Measurements from ENCODE around the gene NEMP1.
"Not testable (repeated sequence)": the region's sequence is repeated elsewhere in the genome, so short reads cannot be mapped to it uniquely, and the experiment has no call there.

The NEMP1 gene, protein sequence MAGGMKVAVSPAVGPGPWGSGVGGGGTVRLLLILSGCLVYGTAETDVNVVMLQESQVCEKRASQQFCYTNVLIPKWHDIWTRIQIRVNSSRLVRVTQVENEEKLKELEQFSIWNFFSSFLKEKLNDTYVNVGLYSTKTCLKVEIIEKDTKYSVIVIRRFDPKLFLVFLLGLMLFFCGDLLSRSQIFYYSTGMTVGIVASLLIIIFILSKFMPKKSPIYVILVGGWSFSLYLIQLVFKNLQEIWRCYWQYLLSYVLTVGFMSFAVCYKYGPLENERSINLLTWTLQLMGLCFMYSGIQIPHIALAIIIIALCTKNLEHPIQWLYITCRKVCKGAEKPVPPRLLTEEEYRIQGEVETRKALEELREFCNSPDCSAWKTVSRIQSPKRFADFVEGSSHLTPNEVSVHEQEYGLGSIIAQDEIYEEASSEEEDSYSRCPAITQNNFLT

DNA sequence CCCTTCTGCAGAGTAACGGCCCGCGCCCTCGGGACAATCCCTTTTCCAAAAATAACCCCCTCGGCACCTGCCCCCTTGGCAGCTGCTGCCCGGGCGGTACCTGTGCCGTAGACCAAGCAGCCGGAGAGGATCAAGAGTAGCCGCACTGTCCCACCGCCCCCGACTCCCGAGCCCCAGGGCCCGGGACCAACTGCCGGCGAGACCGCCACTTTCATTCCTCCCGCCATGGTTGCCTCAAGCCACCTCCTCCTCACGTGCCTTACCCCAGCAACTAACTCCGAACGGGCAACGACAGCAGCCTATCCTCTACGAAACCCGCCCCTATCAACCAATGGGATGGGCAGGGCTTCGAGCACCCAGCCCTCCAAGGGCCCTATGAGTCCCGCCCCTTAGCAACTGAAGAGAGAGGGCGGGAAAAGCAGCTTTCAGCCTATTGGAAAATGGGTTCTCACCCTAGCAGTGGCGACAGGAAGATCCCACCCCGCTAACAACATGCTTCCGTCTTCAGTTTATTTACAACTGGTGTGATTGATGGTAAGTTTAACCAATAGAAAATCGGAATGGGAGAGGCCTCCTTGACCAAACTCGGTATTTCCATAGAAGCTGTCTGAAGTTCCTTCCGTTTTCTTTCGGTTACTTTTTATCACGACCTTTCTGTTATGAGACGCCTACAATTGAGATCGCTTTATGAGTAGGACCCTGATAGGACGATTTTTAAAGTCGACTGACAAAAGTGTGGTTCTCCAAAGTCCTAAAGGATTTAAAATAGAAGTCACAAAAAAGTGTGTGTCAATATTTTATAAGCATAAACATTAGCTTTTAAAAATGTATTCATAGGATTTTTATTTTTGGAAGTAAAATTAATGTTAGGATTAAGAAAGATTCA is at the start of gene NEMP1:
Gene NEMP1, minus strand, starts transcription at position 273 of the 886 bp plus-strand sequence. Its CDS starts 46 bp downstream, at position 227.
- peak; percentile 89 to 96 for DNase-seq (ENCODE audit: extremely low read depth in 1 of 2, low read depth in 1 of 2)

DNA sequence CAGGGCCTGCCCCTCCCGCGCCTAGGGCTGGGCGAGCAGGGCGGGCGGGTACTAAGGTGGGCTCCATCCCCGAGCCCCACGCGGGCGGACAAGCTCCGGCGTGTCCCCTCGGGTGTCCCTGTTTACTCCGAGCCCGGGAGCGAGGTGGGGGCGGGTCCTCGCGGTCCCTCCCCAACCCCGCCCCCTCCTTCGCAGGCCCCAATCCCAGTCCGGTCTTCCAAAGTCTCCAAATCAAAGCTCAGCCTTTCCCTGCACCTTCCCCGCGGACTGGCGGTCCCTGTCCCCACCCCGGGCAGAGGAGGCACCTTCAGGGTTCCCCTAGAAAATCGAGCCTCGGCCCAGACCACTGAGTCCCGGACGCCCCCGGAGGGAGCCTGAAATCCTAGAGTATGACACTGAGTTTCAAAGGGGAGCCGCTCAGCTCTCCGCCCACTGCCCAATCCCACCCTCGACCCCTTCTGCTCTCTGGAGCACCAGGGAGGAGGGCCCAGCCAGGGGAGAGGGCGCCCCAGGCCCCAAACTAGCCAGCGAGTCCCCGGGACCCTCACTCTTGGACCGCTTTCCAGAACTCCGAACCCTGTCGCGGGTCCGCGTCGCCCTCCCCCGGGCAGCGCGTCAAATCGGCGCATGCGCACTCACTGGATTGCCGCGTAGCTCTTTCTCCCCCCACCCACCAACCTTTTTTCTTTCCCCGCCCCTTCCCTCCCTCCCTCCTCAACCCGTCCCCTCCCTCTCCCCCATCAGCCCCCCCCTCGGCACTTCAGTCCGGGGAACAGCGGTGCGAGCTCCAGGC is 49.3 kb upstream of the NEMP1 start, which contains the start of gene LRP1:
Gene LRP1, plus strand, starts transcription at position 758 of the 793 bp plus-strand sequence. CDS start 482 bp downstream, outside the sequence.
- DNase-seq (ENCODE audit: extremely low read depth in 1 of 2, low read depth in 1 of 2): peak in 1 of 2 donors; percentile 39

DNA sequence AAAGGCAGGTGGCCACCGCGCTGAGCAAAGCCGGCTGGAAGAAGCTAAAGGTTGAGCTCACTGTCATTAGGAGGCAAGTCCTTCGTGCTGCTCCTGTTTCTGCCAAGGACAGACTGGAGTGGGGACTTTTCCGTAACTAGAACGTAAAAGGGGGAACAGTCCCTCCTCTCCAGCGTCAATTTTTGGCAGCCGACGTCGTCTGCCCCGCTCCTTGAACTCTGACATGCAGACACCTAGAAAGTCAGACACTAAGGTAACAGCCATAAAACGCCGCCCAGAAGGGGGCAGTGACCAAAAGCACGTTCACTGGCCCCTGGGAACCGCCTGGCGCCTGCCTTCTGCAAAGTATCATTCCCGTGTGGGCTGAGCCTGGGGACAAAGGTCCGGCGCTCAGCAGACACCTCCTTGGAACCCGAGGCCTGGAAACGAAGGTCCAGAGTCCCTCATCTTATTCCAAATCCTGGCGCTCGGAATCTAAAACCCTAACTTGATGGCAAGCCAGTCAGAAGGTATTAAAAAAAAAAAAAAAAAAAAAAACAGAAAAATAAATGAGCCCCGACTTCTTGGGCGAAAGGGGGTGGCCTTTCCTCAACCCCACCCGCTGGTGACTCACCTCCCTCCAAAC is 48.6 kb upstream of the NEMP1 start:
- no peak for DNase-seq (ENCODE audit: extremely low read depth in 1 of 2, low read depth in 1 of 2)

DNA sequence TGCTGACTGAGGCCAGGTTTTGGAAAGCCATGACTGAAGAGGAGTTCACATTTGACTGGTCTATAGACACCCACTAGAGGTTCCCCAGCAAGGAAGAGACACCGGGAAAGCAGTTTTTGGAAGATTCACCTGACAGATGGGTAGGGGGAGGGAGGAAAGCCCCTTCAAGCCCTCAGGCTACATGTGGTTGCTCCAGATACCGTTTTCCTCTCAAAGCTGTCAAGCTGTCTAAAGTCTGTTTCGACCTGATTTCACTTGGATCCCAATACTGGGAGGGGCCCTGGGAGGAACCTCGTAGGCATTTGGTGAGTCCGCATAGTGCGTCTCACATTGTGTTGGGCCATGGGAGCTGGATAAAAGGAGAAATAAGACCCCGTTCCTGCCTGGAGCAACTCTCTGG is 48.0 kb upstream of the NEMP1 start:
- no peak for DNase-seq (ENCODE audit: extremely low read depth in 1 of 2, low read depth in 1 of 2)

DNA sequence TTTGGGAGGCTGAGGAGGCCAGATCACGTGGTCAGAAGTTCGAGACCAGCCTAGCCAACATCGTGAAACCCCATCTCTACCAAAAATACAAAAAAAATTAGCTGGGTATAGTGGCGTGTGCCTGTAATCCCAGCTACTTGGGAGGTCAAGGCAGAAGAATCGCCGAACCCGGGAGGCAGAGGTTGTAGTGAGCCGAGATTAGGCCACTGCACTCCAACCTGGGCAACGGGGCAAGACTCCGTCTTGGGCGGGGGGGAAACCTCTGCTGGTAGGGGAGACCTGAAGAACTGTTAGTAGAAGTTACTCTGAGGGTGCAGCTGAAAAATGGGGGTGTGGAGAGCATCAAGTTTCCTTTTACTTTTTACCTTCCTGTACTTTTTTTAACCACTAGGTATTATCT is 47.5 kb upstream of the NEMP1 start:
- no peak for DNase-seq (ENCODE audit: extremely low read depth in 1 of 2, low read depth in 1 of 2)

DNA sequence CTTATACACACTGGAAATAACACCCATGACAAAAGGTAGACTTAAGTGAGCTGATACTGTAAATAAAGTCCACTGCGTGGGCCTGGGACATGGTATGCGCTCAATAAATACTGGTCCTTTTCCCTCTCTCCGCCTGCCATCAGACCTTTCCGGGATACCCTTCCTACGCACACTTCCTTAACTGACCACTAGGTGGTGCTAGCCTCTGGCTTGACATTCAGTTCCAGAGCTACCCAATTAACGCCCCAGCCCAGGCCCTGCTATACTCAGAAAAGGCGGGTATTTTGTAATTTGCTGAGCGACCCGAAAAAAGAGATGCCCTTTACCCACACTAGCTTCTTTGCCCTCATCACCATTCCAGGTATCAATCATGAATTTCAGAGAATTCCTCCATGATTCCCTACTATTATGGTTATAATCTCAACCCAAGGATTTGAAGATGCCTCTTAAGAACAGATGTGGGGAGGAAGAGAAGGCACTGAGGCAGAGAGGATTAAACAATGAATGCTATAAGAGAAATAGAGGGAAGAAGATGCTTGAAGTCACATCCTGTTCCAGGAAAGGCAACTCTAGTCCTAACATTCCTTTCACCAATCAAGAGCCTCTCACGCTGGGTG is 45.8 kb upstream of the NEMP1 start:
- DNase-seq (ENCODE audit: extremely low read depth in 1 of 2, low read depth in 1 of 2): peak in 1 of 2 donors; percentile 69

DNA sequence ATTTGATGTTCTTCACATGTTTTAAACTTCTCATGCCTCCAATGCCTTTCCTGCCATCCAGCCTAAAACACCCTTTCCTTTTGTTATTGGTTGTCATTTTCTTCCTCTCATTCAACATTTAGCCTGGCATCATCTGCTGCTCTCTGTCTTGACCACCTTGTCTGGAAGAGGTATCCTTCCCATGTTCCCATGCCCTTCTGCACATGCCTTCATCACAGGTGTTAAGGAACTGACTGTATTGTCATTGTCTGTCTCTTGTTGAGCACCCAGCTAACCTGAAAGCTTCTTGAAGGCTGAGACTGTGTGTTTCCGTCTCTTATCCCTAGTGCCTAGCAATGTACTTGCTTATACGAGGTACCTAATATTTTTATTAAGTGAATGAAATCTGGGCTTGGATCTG is 45.2 kb upstream of the NEMP1 start:
- DNase-seq (ENCODE audit: extremely low read depth in 1 of 2, low read depth in 1 of 2): no peak

DNA sequence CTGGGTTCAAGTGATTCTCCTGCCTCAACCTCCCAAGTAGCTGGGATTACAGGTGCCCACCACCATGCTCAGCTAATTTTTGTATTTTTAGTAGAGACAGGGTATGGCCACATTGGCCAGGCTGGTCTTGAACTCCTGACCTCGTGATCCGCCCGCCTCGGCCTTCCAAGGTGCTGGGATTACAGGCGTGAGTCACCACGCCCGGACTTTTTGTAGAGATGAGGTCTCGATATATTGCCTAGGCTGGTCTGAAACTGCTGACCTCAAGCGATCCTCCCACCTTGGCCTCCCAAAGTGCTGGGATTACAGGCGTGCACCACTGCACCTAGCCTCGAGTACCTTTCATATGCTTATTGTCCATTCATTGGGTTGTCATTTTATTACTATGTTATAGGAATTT is 42.1 kb upstream of the NEMP1 start:
- DNase-seq (ENCODE audit: extremely low read depth in 1 of 2, low read depth in 1 of 2): not testable (repeated sequence)

DNA sequence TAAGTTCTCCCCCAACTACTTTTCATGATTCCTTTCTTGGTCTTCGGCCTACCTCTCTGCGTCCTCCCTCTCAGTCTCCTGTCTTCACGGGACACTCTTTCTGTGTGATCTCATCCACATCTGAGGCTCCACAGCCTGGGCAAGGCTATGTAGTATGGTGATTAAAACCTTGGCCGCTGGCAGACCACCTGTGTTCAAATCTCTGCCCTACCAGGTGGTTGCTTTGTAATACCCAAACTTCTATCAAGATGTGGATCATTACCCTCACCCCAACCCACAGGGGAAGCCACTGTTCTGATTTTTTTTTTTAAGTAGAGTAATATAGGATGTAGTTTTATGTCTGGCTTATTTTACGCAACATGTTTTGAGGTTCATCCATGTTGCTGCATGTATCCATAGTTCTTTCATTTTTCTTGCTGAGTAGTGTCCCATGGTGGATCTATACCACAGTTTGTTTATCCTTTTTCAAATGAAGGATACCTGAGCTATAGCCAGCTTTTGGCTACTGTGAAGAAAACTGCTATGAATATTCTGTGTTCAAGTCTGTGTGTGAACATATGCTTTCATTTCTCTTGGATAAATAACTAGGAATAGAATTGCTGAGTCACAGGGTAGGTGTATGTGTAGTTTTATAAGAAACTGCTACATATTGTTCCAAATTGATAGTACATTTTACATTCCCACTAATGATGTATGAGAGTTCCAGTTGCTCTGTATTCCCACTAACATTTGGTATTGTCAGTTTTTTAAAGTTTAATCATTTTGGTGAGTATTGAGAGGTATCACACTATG is 40.9 kb upstream of the NEMP1 start:
- no peak for DNase-seq (ENCODE audit: extremely low read depth in 1 of 2, low read depth in 1 of 2)

DNA sequence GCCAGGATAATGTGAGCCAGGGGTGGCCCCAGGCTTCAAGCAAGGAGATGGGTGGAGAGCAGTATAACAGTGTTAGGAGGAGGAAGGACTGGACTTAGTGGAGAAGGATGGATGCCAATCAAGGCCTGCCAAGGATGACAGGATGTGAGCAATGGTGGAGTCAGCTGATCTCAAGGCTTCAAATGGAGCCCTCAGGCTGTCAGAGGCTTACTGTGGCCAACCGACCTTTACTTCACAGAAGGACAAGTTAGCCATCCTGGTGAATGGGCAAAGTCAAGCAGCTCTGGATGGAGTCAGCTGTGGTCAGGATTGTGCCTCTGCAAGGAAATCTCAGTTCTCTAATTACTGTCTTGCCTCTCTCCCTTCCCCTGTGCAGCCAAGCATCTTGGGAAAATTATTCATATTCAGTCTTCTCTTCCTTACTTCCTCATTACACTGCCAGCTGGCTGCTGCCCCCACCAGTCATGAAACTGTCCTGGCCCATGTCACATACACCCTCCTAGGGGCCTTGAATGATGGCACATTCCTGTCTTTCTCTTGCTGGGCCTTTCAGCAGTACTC is 40.2 kb upstream of the NEMP1 start:
- no peak for DNase-seq (ENCODE audit: extremely low read depth in 1 of 2, low read depth in 1 of 2)

DNA sequence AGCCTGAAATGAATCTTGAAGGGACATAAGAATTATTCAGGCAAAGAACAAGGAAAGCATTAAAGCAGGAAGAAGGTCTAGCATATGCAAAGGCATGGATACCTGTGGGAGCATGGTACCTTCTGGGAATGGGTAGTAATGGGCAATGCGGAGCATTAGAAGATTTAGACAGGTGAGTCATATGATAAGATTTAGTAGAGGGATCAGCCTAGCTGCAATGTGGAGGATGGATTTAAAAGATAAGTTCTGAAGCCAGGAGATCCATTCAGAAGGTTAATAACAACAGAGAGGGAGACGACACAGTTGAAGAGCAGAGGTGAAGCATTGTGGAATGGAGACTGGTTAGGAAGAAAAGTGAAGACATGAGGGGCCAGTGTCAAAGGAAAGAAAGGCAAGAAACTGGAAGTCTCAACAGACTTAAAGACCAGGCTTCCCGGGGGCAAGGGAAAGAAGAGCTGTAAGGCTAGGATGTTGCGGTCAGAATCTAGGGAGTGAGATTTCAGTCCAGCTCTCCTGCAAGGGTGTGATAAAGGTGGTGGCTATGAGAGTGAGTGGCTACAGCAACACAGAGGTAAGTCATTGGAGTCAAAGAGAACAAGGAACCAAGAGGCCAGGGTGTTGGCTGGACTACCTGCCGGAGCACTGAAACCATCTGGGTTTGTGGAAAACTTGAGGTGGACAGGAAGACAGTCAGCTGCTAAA is 38.1 kb upstream of the NEMP1 start:
- DNase-seq (ENCODE audit: extremely low read depth in 1 of 2, low read depth in 1 of 2): no peak

DNA sequence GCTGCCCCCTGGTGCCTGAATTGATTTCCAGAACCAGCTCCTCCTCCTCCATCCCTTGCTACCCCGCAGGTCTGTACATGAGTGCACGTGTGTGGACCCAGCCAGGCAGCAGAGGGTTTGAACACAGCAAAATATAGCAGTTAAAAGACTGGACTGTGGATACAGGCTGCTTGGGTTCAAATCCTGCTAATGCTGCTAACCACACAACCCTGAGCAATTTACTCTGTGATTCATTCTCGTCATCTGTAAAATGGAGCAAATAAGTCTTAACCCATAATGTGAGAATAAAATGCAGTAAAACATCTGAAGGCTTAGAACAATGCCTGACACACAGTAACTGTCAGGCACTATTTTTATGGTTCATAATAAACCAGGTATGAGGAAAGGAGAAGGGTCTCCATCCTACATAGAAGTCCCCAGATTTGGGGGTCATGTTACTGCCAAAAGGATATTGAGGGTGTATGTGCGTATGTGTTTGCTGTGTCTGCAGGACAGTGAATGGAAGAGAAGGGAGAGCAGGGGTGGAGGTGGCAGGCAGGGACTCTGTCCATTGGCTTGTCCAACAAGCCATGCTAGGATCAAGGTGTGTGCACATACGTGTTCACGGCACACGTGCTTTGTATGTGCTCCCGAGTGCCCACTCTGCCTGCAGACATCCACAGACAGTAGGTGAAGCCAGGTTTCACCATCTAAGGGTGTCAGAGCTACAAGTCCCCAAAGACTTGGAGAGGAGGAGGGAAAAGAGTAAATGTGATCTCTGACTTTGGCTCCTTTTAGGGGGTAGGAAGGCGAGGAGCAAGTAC is 34.1 kb upstream of the NEMP1 start:
- DNase-seq (ENCODE audit: extremely low read depth in 1 of 2, low read depth in 1 of 2): no peak

DNA sequence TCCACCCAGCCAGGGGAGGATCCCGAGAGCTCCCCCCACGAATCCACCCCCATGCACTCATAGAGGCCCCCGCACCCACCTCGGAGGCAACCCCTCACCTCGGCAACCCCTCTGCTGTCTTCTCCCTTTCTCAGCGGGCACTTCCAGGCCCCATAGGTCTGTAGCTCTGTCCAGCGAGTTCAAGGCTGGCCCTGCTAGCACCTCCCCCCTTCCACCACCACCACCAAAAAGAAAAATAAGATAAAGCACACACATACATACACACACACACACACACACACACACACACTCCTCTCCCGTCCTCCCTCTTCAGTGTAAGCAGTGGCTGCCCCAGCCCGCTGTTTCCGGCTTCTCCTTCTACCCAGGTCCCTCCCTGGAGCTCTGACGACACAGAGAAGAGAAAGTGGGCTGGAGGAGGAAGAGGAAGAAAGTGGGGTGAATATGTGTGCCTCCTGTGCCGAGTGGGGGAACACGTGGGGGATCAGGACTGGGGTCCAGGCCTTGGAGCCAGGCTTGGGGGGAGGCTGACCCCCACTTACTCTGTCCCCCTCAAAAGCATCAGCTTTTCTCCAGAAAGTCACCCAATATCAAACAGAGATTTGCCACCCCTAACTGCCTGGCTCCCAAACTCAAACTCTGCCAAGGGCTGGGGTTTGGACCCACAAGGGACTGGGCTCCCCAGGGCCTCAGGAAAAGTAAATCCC is 32.6 kb upstream of the NEMP1 start, which contains the start of gene STAT6:
Gene STAT6, minus strand, starts transcription at position 332 of the 704 bp plus-strand sequence. CDS start 3,084 bp downstream, outside the sequence.
- DNase-seq (ENCODE audit: extremely low read depth in 1 of 2, low read depth in 1 of 2): peak; percentile 50 to 83

DNA sequence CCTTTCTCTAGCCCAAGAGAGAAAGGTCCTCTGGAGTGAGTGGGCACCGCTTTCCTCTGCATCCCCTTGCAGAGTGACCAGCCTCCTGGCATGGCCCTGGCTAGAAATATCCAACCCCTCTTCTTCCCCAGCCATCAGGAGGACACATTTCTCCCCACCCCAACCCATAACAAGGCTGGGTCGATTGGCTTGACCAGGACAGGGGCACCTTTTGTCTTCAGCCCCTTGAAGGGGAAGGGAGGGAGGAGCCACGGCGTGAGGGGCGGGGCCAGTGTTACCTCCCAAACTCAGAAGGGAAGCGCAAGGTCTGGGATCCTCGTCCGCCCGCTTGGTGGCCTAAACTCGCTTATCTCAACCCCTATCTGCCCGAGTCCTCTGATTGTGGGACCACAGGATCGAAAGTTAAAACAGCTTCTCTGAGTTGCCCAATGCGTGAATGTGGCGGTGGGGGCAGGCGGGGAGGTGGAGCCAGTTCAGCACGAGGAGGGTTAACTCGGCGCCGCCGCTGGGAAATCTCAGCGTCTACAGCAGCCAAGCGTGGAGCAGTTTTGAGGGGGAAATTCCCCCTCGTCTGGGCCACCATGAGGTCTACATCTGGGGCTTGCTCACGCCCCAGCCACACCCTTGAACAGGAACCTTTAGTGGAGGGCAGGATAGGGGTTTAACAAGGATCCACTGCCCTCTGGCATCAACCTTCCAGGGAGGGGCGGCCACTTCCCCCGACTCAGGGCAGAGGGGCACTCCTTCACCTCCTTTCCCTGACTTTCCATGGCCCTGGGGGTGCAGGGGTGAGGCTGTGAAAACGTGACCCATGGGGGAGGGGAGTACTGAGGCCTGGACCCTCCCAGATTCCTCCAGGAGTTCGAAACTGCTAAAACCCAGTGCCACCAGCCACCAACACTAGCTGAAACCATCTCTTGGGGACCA is 31.8 kb upstream of the NEMP1 start:
- DNase-seq (ENCODE audit: extremely low read depth in 1 of 2, low read depth in 1 of 2): peak; percentile 56 to 84
